IMR-90 (cell line): ENCODE results near the gene FOSL2.

Experiments
- BHLHE40 ChIP-seq: fragments of 150-350 bp; IDR thresholded peaks from 2 replicates; pipeline ENCODE4 v1.6.1; 2016; ENCODE audit warnings: mild to moderate bottlenecking, low read depth, low read length
- CEBPB ChIP-seq: IDR thresholded peaks from 2 replicates; pipeline ENCODE4 v1.6.1; 2012; ENCODE audit warnings: low read depth, low read length, improper control_type of control experiment
- CHD1 ChIP-seq: IDR thresholded peaks from 2 replicates; pipeline ENCODE4 v1.6.1; 2012; ENCODE audit warnings: low read depth, low read length, improper control_type of control experiment
- CTCF ChIP-seq: conservative IDR thresholded peaks from 2 replicates; pipeline ENCODE4 v1.5.1; 2012; ENCODE audit warnings: mild to moderate bottlenecking, low read depth, low read length, improper control_type of control experiment
- ELK1 ChIP-seq: fragments of 150-350 bp; IDR thresholded peaks from 2 replicates; pipeline ENCODE4 v1.6.1; 2016; ENCODE audit warnings: low read depth, mild to moderate bottlenecking, low read length, moderate library complexity, borderline replicate concordance
- FOS ChIP-seq: fragments of 150-350 bp; IDR thresholded peaks from 2 replicates; pipeline ENCODE4 v1.6.1; 2016; ENCODE audit warnings: low read depth, low read length
- MAZ ChIP-seq: IDR thresholded peaks from 2 replicates; pipeline ENCODE4 v1.6.1; 2012; ENCODE audit warnings: low read depth, mild to moderate bottlenecking, low read length, improper control_type of control experiment, moderate library complexity, borderline replicate concordance
- MXI1 ChIP-seq: IDR thresholded peaks from 2 replicates; pipeline ENCODE4 v1.6.1; 2012; ENCODE audit warnings: low read depth, mild to moderate bottlenecking, low read length, moderate library complexity, borderline replicate concordance
- NFE2L2 ChIP-seq: fragments of 150-350 bp; IDR thresholded peaks from 2 replicates; pipeline ENCODE4 v1.6.1; 2016; ENCODE audit warnings: low read depth, mild to moderate bottlenecking, low read length
- POLR2A ChIP-seq: IDR thresholded peaks from 2 replicates; pipeline ENCODE4 v1.6.1; 2012; ENCODE audit warnings: mild to moderate bottlenecking, low read depth, low read length
- RAD21 ChIP-seq: IDR thresholded peaks from 2 replicates; pipeline ENCODE4 v1.6.1; 2012; ENCODE audit warnings: low read length, improper control_type of control experiment
- RCOR1 ChIP-seq: IDR thresholded peaks from 2 replicates; pipeline ENCODE4 v1.6.1; 2012; ENCODE audit warnings: mild to moderate bottlenecking, low read length, improper control_type of control experiment; ENCODE audit not compliant: insufficient replicate concordance
- RFX5 ChIP-seq: IDR thresholded peaks from 2 replicates; pipeline ENCODE4 v1.8.0; 2012; ENCODE audit warnings: low read depth, mild to moderate bottlenecking, low read length, moderate library complexity

- TF ChIP-seq CTCF (no peak), POLR2A (no peak), RCOR1 (no peak), CEBPB (no peak), BHLHE40 (no peak), MAZ (no peak), FOS (no peak), RFX5 (no peak), RAD21 (no peak), NFE2L2 (no peak), MXI1 (no peak), ELK1 (no peak), CHD1 (no peak)
Measured at GRCh38 chr2:28433215-28433614, 40.6 kb downstream of the FOSL2 start.
